ENCODE data around the gene UBXN11.
"Not testable (repeated sequence)": the region's sequence is repeated elsewhere in the genome, so short reads cannot be mapped to it uniquely, and the experiment has no call there.

UBXN11 gene

GRCh38 chr1:26336477-26337205 lies 30.2 kb upstream of the UBXN11 start:
- no peak for DNase-seq (ENCODE audit: low read depth in 2 of 2)

DNA sequence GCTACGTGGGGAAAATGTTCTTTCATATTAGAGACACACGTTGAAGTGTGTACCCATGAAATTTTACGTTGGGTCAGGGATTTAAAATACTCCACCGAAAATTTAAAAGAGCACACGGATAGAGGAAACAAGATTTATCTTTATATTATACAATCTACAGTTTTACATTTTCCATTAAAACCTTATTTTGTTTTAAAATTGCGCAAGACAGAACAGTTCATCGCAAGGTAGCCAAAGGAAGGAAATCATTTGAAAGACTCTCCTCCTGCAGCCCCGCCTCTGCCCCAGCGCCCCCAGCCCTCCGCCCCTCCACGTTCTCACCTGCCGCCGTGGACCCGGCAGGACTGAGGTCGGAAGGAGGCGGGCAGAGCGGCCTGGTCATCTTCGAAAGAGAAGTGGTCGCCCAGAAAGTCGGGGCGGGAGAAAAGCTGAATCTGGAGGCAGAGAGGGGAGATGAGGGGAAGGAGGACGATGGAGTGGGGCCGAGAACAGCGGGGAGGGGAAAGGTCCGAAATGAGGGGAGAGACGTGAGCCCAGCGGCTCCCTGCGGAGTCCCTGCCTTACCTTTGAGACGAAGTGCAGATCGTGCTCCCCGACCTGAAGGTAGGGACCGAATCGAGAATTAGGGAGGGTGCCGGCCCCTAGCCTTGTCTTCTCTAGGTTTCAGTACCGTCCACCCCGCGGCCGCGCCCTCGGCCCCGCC lies 29.5 kb upstream of the UBXN11 start:
- no peak for DNase-seq (ENCODE audit: low read depth in 2 of 2)

GRCh38 chr1:26333312-26333711 lies 26.9 kb upstream of the UBXN11 start:
- DNase-seq (ENCODE audit: low read depth in 2 of 2) = not testable (repeated sequence)

GRCh38 chr1:26330276-26330675 lies 23.8 kb upstream of the UBXN11 start:
- no peak for DNase-seq (ENCODE audit: low read depth in 2 of 2)

GRCh38 chr1:26329380-26329779 lies 22.9 kb upstream of the UBXN11 start:
- DNase-seq (ENCODE audit: low read depth in 2 of 2) = not testable (repeated sequence)

- no peak for DNase-seq (ENCODE audit: low read depth in 2 of 2)
Measured at GRCh38 chr1:26328597-26328996, 22.2 kb upstream of the UBXN11 start.

DNA sequence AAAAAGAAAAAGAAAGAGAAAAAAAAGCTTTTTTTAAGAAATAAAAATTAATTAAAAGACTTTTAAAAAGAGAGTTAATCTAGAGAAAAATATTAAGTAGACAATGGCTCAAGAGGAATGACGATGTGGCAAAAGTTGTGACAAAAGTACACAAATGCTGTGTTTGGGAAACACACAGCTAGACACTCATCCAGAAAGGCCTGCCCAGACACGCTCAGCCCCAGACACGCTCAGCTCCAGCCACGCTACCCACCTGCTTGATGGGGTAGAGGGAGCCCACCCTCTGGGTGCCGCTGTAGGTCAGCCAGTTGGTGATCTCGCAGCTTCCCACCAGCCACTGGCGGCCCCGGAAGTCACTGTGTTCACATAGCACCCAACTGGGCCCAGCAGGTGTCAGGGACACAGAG lies 21.5 kb upstream of the UBXN11 start:
- DNase-seq (ENCODE audit: low read depth in 2 of 2) = no peak

- DNase-seq (ENCODE audit: low read depth in 2 of 2) = no peak
Measured at GRCh38 chr1:26324550-26324949, 18.1 kb upstream of the UBXN11 start.

DNA sequence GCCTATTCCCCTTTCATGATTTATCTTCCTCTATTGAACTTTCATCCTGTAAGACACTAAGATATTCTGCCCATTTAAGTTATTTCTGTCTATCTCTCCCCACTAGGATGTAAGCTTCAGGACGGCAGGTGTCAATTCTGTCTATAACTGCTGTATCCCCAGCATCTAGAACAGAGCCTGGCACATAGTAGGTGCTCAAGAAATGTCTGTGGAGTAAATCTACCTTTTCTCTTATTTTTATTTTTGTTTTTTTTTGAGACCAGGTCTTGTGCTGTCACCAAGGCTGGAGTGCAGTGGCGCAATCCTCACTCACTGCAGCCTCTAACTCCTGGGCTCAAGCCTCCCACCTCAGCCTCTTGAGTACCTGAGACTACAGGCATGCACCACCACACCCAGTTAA lies 16.9 kb upstream of the UBXN11 start:
- no peak for DNase-seq (ENCODE audit: low read depth in 2 of 2)

- DNase-seq (ENCODE audit: low read depth in 2 of 2) = no peak
Measured at GRCh38 chr1:26322042-26322331, 15.6 kb upstream of the UBXN11 start.

GRCh38 chr1:26321315-26322041 lies 15.0 kb upstream of the UBXN11 start:
- peak; percentile 58 to 60 for DNase-seq (ENCODE audit: low read depth in 2 of 2)

DNA sequence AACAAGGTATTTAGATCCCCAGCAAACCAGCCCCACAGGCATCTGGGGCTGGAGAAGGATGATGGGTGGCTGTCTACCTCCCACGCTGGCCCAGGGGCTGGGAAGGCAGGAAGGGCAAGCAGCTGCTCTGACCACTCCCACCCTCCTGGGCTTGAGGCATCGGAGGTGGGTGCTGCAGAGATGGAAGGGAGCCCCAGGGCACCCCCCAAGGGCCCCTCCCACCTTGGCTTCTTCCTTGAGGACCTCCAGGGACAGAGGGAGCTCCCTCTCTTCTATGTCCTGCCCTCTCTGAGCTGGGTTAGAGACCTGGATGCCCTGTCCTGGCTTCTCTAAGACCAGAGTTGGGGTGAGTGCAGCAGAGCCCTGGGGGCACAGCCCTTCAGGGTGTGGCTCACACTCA lies 14.5 kb upstream of the UBXN11 start:
- DNase-seq (ENCODE audit: low read depth in 2 of 2) = no peak

DNA sequence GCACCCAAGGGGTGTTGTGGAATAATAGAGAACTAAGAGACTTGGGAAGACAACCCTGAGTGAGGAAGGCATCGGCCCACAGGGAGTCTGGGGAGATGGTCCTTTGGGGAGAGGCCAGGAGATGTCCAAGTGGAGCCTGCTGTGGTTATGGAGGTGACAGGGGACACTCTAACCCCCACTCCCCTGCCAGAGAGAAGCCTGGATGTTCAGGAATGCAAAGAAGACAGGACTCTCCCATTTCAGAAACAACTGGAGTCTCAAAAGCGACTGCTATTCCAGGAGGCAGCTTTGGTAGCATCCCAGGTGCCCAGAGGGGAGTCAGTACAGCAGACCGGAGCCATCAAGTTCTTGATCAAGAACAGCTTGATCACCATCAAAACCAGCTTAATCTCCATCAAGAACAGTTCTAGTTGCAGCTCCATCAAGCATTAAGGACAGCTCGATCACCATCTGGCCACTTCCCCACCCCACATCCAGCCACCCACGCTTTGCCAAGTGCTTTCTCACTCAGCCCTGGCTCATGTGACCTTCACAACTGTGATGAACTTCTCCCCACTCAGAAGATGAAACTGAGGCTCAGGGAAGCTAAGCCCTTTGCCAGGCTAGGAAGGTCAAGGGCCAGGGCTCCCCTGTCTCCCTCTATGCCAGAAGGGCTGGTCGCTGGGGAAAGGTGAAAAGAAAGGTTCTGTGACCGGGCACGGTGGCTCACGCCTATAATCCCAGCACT lies 12.1 kb upstream of the UBXN11 start:
- DNase-seq (ENCODE audit: low read depth in 2 of 2) = no peak

DNA sequence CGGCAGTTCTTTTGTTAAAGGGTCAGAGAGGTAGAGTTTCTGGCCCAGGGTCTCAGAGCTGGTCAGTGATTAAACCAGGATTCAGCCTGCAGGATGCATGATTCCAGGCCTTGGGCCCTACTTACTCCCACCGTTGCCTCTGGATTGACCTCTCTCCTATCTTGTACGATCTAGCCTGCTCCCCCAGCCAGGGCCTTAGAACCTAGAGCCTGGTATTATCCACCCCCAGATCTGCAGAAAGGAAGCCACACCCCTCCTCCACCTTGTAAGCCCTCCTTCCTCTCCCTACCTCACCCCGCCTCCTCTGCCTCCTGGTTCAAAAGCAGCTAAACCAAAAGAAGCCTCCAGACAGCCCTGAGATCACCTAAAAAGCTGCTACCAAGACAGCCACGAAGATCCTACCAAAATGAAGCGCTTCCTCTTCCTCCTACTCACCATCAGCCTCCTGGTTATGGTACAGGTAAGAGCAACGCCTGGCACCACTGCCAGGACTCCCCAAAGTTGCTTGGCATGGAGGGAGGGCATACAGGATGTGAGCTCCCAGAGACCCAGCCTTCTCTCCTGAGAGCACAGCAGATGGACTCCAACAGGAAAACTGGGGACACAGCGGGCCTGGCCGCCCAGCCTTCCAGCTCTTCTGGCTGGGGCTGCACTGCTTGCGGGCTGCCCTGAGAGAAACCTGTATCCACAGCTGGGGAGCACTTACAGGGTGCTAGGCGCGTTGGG lies 11.3 kb upstream of the UBXN11 start, which contains the start of gene CD52:
Gene CD52, plus strand, starts transcription at position 347 of the 726 bp plus-strand sequence. Its CDS starts 60 bp downstream, at position 407.
- no peak for DNase-seq (ENCODE audit: low read depth in 2 of 2)

- no peak for DNase-seq (ENCODE audit: low read depth in 2 of 2)
Measured at GRCh38 chr1:26317146-26317545, 10.7 kb upstream of the UBXN11 start.

DNA sequence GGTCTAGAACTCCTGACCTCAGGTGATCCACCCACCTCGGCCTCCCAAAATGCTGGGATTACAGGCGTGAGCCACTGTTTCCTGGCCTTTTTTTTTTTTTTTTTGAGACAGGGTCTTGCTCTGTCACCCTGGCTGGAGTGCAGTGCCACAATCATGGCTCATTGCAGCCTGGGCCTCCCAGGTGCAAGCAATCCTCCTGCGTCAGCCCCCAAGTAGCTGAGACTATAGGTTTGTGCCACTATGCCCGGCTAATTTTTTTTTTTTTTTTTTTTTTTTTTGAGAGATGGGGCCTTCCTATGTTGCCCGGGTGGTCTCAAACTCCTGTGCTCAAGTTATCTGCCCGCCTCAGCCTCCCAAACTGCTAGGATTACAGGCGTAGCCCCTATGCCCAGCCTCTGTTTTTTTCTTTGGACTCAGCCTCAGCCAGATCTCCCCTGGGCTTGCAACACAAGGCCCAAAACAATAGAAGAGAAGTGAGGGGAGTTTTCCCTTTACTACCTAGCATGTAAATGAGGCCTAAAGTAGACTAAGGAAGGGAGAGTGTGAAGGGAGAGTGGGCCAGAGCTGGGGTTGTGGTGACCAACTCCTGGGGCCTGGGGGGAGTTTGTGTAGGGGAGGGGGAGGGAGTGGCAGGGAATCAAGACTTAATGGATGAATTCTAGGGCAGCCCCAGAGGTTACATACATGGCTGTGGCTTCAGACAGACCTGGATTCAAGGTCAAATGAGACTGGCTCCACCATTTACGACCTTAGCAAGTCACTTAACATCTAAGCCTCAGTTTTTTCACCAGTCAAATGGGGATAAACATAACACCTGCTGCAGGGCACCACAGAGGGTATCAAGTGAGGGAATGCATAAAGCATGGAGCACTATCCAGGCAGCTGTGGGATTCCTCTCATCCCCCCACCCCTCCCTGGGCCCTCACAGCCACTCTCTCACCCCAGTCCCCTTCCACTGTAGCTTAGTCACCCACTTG lies 9.7 kb upstream of the UBXN11 start:
- no peak for DNase-seq (ENCODE audit: low read depth in 2 of 2)

GRCh38 chr1:26314501-26314900 lies 8.1 kb upstream of the UBXN11 start:
- DNase-seq (ENCODE audit: low read depth in 2 of 2) = no peak

DNA sequence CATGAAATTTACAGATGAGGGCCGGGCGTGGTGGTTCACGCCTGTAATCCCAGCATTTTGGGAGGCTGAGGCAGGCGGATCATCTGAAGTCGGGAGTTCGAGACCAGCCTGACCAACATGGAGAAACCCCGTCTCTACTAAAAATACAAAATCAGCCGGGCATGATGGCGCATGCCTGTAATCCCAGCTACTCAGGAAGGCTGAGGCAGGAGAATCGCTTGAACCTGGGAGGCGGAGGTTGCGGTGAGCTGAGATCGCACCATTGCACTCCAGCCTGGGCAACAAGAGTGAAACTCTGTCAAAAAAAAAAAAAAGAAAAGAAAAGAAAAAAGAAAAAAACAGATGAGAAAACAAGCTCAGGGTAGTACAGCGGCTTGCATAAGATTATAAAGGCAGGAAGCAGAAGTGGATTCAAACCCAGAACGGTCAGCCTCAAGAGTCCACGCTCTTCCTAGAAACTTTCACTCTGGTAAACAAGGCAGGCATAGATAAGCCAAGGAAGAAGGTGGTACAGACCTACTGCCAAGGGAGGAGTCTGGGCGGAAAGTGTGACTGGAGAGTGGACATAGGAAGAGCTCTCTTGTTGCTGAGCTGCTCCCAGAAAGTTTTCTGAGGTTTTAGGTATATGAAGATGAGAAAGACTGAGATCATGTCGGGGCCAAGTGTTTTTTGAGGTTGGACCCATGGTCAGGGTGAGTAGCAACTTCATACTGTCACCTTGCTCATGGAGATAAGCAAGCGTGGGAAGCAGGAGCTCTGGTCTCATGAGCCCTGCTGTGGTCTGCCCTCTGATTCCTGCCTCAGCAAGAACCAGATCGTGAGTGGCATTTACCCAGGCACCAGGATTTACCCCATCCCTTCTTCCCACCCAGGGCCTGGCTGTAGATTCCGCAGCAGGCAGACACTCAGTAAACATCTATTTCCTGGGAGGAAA lies 1.8 kb upstream of the UBXN11 start:
- not testable (repeated sequence) for DNase-seq (ENCODE audit: low read depth in 2 of 2)

DNA sequence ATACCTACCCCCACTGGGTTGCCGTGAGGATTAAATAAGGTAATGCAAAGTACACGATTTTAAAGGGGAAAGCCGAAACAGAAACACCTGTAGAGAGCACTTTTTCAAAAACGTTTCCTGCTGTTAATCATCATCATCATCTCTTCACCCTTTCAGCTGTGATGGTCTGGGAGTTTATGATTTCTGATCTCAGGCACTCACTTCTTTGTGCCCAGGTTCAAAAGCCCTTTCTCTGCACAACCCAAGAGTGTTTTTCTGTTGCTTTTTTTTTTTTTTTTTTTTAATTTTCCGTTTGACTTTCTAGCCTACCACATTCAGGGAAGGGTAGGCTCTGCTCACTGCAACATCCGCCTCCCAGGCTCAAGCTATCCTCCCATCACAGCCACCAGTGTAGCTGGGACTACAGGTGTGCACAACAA lies 936 bp upstream of the UBXN11 start:
- no peak for DNase-seq (ENCODE audit: low read depth in 2 of 2)
